HG02852 (cell line): Measurements from ENCODE around the gene SLC30A2.

Experiments used
- ATAC-seq: cut with Tn5 transposase; IDR thresholded peaks from one replicate; pipeline ENCODE4 v1.9.1; 2021; ENCODE audit warnings: mild to moderate bottlenecking, moderate library complexity; ENCODE audit not compliant: unreplicated experiment

SLC30A2 gene

GRCh38 chr1:26023826-26024225, 22.1 kb downstream of the SLC30A2 start:
- ATAC-seq, result no peak

GRCh38 chr1:26023009-26023408, 22.9 kb downstream of the SLC30A2 start:
- ATAC-seq, result no peak

- ATAC-seq, result no peak
These were observed 23.5 kb downstream of the SLC30A2 start for GRCh38 chr1:26022404-26022779.

- no peak for ATAC-seq
These were observed 24.1 kb downstream of the SLC30A2 start, which contains the start of gene EXTL1 for GRCh38 chr1:26021647-26022403. Gene EXTL1, plus strand, starts transcription at chr1:26021775. Its CDS starts 872 bp downstream, at chr1:26022647.

GRCh38 chr1:26020941-26021646, 24.8 kb downstream of the SLC30A2 start:
- ATAC-seq, result no peak

GRCh38 chr1:26020330-26020768, 25.6 kb downstream of the SLC30A2 start:
- ATAC-seq, result no peak

- ATAC-seq, result no peak
These were observed 26.1 kb downstream of the SLC30A2 start for GRCh38 chr1:26019641-26020315.

- no peak for ATAC-seq
These were observed 28.3 kb downstream of the SLC30A2 start for GRCh38 chr1:26017606-26018005.

- no peak for ATAC-seq
These were observed 28.9 kb downstream of the SLC30A2 start for GRCh38 chr1:26016953-26017545.

- ATAC-seq, result no peak
These were observed 29.5 kb downstream of the SLC30A2 start for GRCh38 chr1:26016258-26016952.

- no peak for ATAC-seq
These were observed 30.6 kb downstream of the SLC30A2 start for GRCh38 chr1:26015358-26015757.

- ATAC-seq, result no peak
These were observed 31.7 kb downstream of the SLC30A2 start for GRCh38 chr1:26014179-26014578.

GRCh38 chr1:26012864-26013263, 33.1 kb downstream of the SLC30A2 start:
- no peak for ATAC-seq

- ATAC-seq, result no peak
These were observed 35.1 kb downstream of the SLC30A2 start for GRCh38 chr1:26010825-26011224.

- no peak for ATAC-seq
These were observed 36.0 kb downstream of the SLC30A2 start for GRCh38 chr1:26009796-26010447.

- ATAC-seq, result no peak
These were observed 39.2 kb downstream of the SLC30A2 start for GRCh38 chr1:26006710-26007109.

GRCh38 chr1:26005434-26006105, 40.3 kb downstream of the SLC30A2 start:
- ATAC-seq, result no peak

- no peak for ATAC-seq
These were observed 42.2 kb downstream of the SLC30A2 start for GRCh38 chr1:26003756-26004155.

GRCh38 chr1:26003262-26003661, 42.7 kb downstream of the SLC30A2 start:
- no peak for ATAC-seq
